Mesenteric fat pad (tissue), 1 donor: ENCODE measurements around the gene CWC27. TPM values are rescaled to one million over a fixed set of nuclear protein-coding genes. Genes with fewer than 3 reads are reported as not detected.

ENCODE experiments used
- DNase-seq: peaks from one replicate; pipeline ENCODE4 v3.0.0-alpha.2; 2020; ENCODE audit warnings: low spot score
- total RNA-seq: library from RNA; stranded (reverse); fragmentation: NEBNext Ultra II Directional; extraction: Animal tissue kit (Norgen Biotek cat#: 25700); gene quantifications from one replicate; pipeline ENCODE4 v1.2.1, GENCODE V29; 2021
- donor health status: DM: yes; HTN: yes; CAD: no.

The CWC27 gene
- total RNA-seq, 1 donor from 2014 or later: 20.4 TPM

GRCh38 chr5:65034029-65034812 is 265.5 kb downstream of the CWC27 start:
- DNase-seq: no peak

GRCh38 chr5:65034813-65035209 is 266.1 kb downstream of the CWC27 start:
- DNase-seq: no peak

GRCh38 chr5:65035211-65036206 is 266.8 kb downstream of the CWC27 start:
- DNase-seq: peak; percentile 94

GRCh38 chr5:65037831-65038815 is 269.4 kb downstream of the CWC27 start:
- DNase-seq: no peak

GRCh38 chr5:65041296-65042158 is 272.8 kb downstream of the CWC27 start:
- no peak for DNase-seq

GRCh38 chr5:65043843-65044359 is 275.2 kb downstream of the CWC27 start:
- DNase-seq: no peak

GRCh38 chr5:65047225-65047624 is 278.5 kb downstream of the CWC27 start:
- DNase-seq: no peak

- no peak for DNase-seq
These were observed 279.4 kb downstream of the CWC27 start for GRCh38 chr5:65047948-65048690.

- DNase-seq: no peak
These were observed 281.4 kb downstream of the CWC27 start for GRCh38 chr5:65050140-65050539.

- no peak for DNase-seq
These were observed 282.2 kb downstream of the CWC27 start for GRCh38 chr5:65050826-65051498.

- no peak for DNase-seq
These were observed 287.2 kb downstream of the CWC27 start for GRCh38 chr5:65055938-65056337.

GRCh38 chr5:65059681-65060598 is 291.2 kb downstream of the CWC27 start:
- DNase-seq: no peak

GRCh38 chr5:65061250-65061973 is 292.7 kb downstream of the CWC27 start:
- no peak for DNase-seq

GRCh38 chr5:65061974-65062353 is 293.2 kb downstream of the CWC27 start:
- DNase-seq: no peak

- no peak for DNase-seq
These were observed 293.8 kb downstream of the CWC27 start for GRCh38 chr5:65062469-65063083.

GRCh38 chr5:65065001-65065511 is 296.3 kb downstream of the CWC27 start:
- DNase-seq: no peak
